KMS-11 (cell line): ENCODE results near the gene PKIG.

Experiments
- H2AFZ ChIP-seq: fragments of 200-600 bp; sonication (generic); 2 replicates; pipeline ENCODE4 v1.6.1; 2016; ENCODE audit warnings: antibody characterized with exemption, mixed run types, low read depth
- H3K27ac ChIP-seq: fragments of 200-600 bp; sonication (generic); 2 replicates; pipeline ENCODE4 v1.6.1; 2016; ENCODE audit warnings: mild to moderate bottlenecking, mixed run types
- H3K27me3 ChIP-seq: fragments of 200-600 bp; sonication (generic); 2 replicates; pipeline ENCODE4 v1.6.1; 2017; ENCODE audit warnings: mild to moderate bottlenecking, low read depth, mixed run types, moderate library complexity; ENCODE audit not compliant: insufficient read depth
- H3K36me3 ChIP-seq: fragments of 200-600 bp; sonication (generic); 2 replicates; pipeline ENCODE4 v1.6.1; 2017; ENCODE audit warnings: mild to moderate bottlenecking, mixed run types; ENCODE audit not compliant: insufficient read depth
- H3K4me1 ChIP-seq: fragments of 200-600 bp; sonication (generic); 2 replicates; pipeline ENCODE4 v1.6.1; 2016; ENCODE audit warnings: mild to moderate bottlenecking, low read depth, mixed run types; ENCODE audit not compliant: poor library complexity, severe bottlenecking
- H3K4me2 ChIP-seq: fragments of 200-600 bp; sonication (generic); 2 replicates; pipeline ENCODE4 v1.7.0; 2016; ENCODE audit warnings: mild to moderate bottlenecking, mixed run types
- H3K4me3 ChIP-seq: fragments of 200-600 bp; sonication (generic); IDR thresholded peaks from 2 replicates; pipeline ENCODE4 v1.6.1; 2017; ENCODE audit warnings: low read depth, low read length, mixed read lengths; ENCODE audit not compliant: insufficient read depth
- H3K79me2 ChIP-seq: fragments of 200-600 bp; sonication (generic); 2 replicates; pipeline ENCODE4 v1.6.1; 2016; ENCODE audit warnings: low read depth, mixed run types; ENCODE audit not compliant: insufficient read depth
- H3K9ac ChIP-seq: fragments of 200-600 bp; sonication (generic); 2 replicates; pipeline ENCODE4 v1.6.1; 2016; ENCODE audit warnings: mild to moderate bottlenecking, mixed run types
- H4K20me1 ChIP-seq: fragments of 200-600 bp; sonication (generic); 2 replicates; pipeline ENCODE4 v1.6.1; 2016; ENCODE audit warnings: mild to moderate bottlenecking, mixed run types; ENCODE audit not compliant: insufficient read depth
- TF ChIP-seq, protein P1 (sequence below): fragments of 200-600 bp; sonication (generic); conservative IDR thresholded peaks from 2 replicates; pipeline ENCODE4 v1.6.1; 2017; ENCODE audit warnings: low read depth, mild to moderate bottlenecking, antibody characterized with exemption, low read length, moderate library complexity, mixed read lengths

Gene PKIG

DNA sequence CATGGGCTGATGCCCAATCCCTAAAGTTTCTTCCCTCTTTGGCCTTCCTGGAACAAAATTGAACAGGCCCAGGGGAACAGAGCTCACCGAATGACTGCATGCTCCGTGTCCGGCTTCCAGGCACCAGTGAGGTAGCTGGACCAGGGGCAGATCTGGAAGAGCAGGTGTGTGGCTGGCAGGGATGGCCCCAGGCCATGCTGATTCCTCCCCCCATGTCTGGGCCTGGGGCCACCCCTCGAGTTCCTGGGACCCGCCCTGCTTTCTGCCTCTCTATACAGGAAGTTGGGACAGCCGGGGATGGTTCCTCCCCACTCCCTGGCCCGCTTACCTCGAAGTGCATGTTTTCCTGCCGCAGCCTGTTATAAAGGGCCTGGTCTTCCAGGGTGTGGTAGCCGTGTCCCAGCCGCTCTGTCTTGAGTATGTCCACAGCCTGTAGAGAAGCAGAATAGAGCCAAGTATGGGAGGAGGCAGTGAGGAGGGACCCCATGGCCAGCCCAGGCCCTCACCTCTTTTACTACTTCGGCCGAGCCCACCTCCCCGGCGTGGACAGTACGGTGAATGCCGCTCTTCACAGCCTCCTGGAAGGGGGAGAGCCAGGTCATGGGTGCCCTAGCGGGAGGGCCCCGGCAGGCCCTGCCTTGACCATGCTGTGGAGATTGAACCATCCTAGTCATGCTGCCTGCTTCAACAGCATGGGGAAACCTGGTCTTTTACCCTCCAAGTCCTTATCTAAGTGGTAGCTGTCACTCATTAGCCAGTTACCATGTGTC, 40.3 kb downstream of the PKIG start:
- H3K27ac ChIP-seq, result no peak overlapping the region
- H3K4me2 ChIP-seq, result no peak overlapping the region
- H3K27me3 ChIP-seq, result no peaks in the 10 kb centered on the region
- peaks cover 5% of the 10 kb centered on the region; the same call in 1 of the 2 replicates for H3K36me3 ChIP-seq
- H3K79me2 ChIP-seq, result no peaks in the 10 kb centered on the region
- H2AFZ ChIP-seq, result no peak overlapping the region
- H3K4me3 ChIP-seq, result no peak overlapping the region
- H3K9ac ChIP-seq, result no peak overlapping the region
- peaks cover 22% of the 10 kb centered on the region for H3K4me1 ChIP-seq
- no peaks in the 10 kb centered on the region for H4K20me1 ChIP-seq
- TF ChIP-seq, protein P1, sequence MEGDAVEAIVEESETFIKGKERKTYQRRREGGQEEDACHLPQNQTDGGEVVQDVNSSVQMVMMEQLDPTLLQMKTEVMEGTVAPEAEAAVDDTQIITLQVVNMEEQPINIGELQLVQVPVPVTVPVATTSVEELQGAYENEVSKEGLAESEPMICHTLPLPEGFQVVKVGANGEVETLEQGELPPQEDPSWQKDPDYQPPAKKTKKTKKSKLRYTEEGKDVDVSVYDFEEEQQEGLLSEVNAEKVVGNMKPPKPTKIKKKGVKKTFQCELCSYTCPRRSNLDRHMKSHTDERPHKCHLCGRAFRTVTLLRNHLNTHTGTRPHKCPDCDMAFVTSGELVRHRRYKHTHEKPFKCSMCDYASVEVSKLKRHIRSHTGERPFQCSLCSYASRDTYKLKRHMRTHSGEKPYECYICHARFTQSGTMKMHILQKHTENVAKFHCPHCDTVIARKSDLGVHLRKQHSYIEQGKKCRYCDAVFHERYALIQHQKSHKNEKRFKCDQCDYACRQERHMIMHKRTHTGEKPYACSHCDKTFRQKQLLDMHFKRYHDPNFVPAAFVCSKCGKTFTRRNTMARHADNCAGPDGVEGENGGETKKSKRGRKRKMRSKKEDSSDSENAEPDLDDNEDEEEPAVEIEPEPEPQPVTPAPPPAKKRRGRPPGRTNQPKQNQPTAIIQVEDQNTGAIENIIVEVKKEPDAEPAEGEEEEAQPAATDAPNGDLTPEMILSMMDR, result no peak

DNA sequence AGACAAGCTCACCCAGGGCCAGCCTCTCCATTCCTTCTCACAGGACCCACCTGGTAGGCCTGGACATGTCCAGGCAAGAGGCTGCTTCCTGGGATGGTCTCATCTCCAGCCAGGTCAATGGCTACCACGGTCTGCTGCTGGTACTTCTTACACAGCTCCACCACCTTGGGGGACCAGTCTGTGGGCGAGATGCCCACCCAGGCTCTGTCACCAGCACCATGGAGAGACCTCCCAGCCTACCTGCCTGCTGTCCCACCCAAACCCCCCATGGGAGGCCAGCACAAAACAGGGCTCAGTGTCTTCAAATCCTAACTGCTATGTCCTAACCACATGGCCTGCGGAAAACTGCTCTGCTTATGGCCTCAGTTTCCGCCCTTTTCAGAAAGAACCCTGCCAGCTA, 41.8 kb downstream of the PKIG start:
- H2AFZ ChIP-seq, result no peak overlapping the region
- H3K4me3 ChIP-seq, result no peak overlapping the region
- no peak overlapping the region for H3K27ac ChIP-seq
- no peaks in the 10 kb centered on the region for H4K20me1 ChIP-seq
- TF ChIP-seq, protein P1, result no peak
- peaks cover 9% of the 10 kb centered on the region; the same call in 1 of the 2 replicates for H3K36me3 ChIP-seq
- no peak overlapping the region for H3K4me2 ChIP-seq
- no peaks in the 10 kb centered on the region for H3K27me3 ChIP-seq
- H3K9ac ChIP-seq, result no peak overlapping the region
- no peaks in the 10 kb centered on the region for H3K79me2 ChIP-seq
- peaks cover 9% of the 10 kb centered on the region for H3K4me1 ChIP-seq

DNA sequence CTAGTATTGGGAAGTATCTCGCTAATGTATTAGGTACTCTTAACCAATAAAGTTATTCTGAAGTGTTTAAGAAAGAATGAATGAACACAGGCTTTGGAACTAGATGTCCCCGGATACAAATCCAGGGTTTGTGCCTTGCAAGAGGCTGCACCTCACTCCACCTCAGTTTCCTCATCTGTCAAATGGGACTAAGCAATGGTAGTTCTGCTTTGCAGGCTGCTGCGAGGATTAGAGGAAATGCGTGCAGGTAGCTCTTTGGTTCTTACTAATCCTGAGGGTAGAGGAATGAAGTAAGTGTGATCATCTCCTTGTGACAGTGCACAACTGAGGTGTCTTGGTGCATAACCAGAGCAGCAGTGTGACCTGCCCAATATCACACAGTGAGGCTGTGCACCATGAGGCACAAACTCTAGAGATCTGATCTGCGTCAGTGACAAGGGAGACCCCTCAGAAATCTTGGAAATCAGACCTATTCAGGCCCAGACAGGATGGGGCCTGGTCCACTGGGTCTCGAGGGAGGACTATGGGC, 42.4 kb downstream of the PKIG start:
- no peak overlapping the region for H2AFZ ChIP-seq
- H3K79me2 ChIP-seq, result no peaks in the 10 kb centered on the region
- no peak overlapping the region for H3K9ac ChIP-seq
- H3K27ac ChIP-seq, result no peak overlapping the region
- TF ChIP-seq, protein P1, result no peak
- peaks cover 9% of the 10 kb centered on the region; the same call in 1 of the 2 replicates for H3K36me3 ChIP-seq
- H3K4me3 ChIP-seq, result no peak overlapping the region
- no peaks in the 10 kb centered on the region for H3K27me3 ChIP-seq
- H3K4me1 ChIP-seq, result peaks cover 2% of the 10 kb centered on the region
- H4K20me1 ChIP-seq, result no peaks in the 10 kb centered on the region
- no peak overlapping the region for H3K4me2 ChIP-seq

DNA sequence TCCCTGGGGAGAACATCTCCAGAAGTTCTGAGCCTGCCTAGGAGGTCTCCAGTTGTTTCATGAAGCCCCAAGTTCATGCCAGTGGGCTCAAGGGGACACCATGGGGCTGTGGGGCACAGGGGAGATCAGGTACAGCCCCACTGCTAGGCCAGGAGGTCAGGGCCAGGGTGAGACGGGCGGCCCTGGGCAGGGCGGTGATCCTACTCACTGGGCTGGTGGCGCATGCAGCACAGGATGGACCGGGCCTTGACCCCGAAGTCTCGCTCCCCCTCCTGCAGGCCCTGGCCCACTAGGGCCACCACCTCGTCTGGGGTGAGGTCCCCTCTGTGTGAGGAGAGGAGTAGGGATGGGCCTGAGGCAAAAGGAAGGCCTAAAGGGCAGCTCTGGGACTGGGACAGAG, 43.0 kb downstream of the PKIG start:
- no peak overlapping the region for H3K4me3 ChIP-seq
- no peak overlapping the region for H3K4me2 ChIP-seq
- TF ChIP-seq, protein P1, result no peak
- H2AFZ ChIP-seq, result no peak overlapping the region
- H3K27ac ChIP-seq, result no peak overlapping the region
- no peaks in the 10 kb centered on the region for H3K4me1 ChIP-seq
- H3K27me3 ChIP-seq, result no peaks in the 10 kb centered on the region
- H3K79me2 ChIP-seq, result no peaks in the 10 kb centered on the region
- no peaks in the 10 kb centered on the region for H4K20me1 ChIP-seq
- peaks cover 9% of the 10 kb centered on the region; the same call in 1 of the 2 replicates for H3K36me3 ChIP-seq
- H3K9ac ChIP-seq, result no peak overlapping the region
